ENCODE data around the gene HDAC10. TPM values are rescaled to one million over a fixed set of nuclear protein-coding genes. Genes with fewer than 3 reads are reported as not detected.

The HDAC10 gene
- total RNA-seq, 2 experiments from 2014 or later, result 37.3 to 42.3 TPM

DNA sequence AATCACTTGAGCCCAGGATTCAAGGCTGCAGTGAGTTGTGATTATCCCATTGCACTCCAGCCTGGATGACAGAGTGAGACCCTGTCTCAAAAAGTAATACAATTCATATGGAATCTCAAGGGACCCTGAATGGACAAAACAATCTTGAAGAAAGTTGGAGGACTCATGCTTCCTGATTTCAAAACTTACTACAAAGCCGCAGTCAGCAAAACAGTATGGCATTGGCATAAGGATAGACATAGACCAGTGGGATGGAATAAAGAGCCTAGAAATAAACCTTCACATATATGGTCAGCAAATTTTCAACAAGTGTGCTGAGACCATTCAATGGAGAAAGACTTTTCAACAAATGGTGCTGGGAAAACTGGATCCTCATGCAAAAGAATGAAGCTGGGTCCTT is 47.8 kb downstream of the HDAC10 start:
- Mint-ChIP-seq H3K36me3 (peaks cover 14% of the 10 kb centered on the region), H3K9me3 (no peaks in the 10 kb centered on the region), H3K27me3 (no peaks in the 10 kb centered on the region), H3K27ac (no peak overlapping the region), H3K4me1 (peaks cover 29% of the 10 kb centered on the region), H3K4me3 (no peak overlapping the region)
- no peak for DNase-seq

- H3K9me3 Mint-ChIP-seq, result no peaks in the 10 kb centered on the region
- H3K36me3 Mint-ChIP-seq, result peaks cover 14% of the 10 kb centered on the region
- DNase-seq, result no peak
- H3K27ac Mint-ChIP-seq, result peak overlapping the region; percentile 76
- H3K4me1 Mint-ChIP-seq, result peaks cover 29% of the 10 kb centered on the region
- peak overlapping the region; percentile 86 for H3K4me3 Mint-ChIP-seq
- H3K27me3 Mint-ChIP-seq, result no peaks in the 10 kb centered on the region
Observed at GRCh38 chr22:50202130-50202666, 48.9 kb downstream of the HDAC10 start.

DNA sequence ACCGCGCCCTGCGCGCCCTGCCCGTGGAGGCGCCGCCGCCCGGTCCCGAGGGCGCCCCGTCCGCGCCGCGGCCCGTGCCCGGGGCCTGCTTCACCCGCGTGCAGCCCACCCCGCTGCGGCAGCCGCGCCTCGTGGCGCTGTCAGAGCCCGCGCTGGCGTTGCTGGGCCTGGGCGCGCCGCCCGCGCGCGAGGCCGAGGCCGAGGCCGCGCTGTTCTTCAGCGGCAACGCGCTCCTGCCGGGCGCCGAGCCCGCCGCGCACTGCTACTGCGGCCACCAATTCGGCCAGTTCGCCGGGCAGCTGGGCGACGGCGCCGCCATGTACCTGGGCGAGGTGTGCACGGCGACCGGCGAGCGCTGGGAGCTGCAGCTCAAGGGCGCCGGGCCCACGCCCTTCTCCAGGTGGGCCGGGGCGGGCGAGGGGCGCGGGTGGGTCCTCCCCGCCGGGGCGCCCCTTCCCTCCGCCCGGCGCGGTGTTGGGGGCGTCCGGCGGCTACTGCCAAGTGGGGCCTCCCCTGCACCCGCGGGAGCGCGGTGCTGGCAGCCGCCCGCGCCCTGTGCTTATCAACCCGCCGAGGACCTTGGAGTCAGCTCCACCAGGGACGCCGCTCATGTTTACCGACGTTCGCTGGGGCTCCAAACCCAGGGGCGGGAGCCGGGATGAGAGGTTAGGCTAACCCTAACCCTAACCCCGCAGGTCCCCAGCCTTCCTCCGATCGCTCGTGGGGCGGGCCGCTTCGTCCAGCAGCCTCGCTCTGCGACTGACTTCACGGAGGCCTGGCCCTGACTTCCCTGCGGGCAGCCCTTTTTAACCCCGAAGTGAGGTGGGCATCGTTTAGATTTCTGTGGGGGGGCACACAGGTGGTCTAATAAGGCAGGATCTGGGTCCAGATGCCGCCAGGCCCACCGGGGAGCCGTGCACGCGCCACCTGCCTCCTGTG is 49.6 kb downstream of the HDAC10 start:
- peak; percentile 36 for DNase-seq
- peak overlapping the region; percentile 76 for H3K27ac Mint-ChIP-seq
- peak overlapping the region; percentile 86 for H3K4me3 Mint-ChIP-seq
- H3K4me1 Mint-ChIP-seq, result peaks cover 26% of the 10 kb centered on the region
- no peaks in the 10 kb centered on the region for H3K27me3 Mint-ChIP-seq
- peaks cover 14% of the 10 kb centered on the region for H3K36me3 Mint-ChIP-seq
- H3K9me3 Mint-ChIP-seq, result no peaks in the 10 kb centered on the region

GRCh38 chr22:50200461-50201190 is 50.4 kb downstream of the HDAC10 start, which contains the start of gene SELENOO:
Gene SELENOO, plus strand, starts transcription at chr22:50201011. Its CDS starts 26 bp downstream, at chr22:50201037.
- H3K9me3 Mint-ChIP-seq, result no peaks in the 10 kb centered on the region
- peaks cover 14% of the 10 kb centered on the region for H3K36me3 Mint-ChIP-seq
- peak within 1 kb of the TSS; percentile 76 for H3K27ac Mint-ChIP-seq
- peaks cover 26% of the 10 kb centered on the region for H3K4me1 Mint-ChIP-seq
- peak; percentile 93 for DNase-seq
- no peaks in the 10 kb centered on the region for H3K27me3 Mint-ChIP-seq
- H3K4me3 Mint-ChIP-seq, result peak within 1 kb of the TSS; percentile 86

DNA sequence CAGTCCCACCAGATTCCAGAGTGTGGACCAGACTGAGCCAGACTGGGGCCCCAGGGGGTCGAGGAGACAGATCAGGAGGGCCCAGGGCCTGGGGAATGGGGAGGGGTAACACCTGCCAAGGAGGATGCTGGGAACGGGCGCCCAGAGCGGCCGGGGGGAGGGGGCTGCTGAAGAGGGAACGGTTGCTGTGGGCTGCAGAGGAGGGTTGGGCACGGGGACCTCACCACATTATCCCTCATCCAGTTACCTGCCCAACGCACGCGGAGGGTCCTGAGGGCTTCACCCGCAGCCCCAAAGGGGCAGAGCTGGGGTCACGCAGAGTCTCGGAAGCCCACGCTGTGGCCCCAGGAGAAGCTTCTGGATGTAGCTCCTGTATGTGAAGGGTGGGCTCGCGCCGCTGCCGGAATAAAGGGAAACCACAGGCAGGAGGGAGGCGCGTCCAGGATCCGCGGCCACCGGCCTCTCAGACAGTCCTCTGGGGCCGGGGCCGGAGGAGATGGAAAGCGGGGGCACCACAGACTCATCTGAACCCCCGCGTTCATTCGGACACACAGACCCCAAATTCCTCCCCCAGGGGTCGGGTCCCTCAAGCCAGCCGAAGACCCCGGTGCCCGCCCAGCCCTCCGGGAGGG is 51.1 kb downstream of the HDAC10 start:
- no peaks in the 10 kb centered on the region for H3K9me3 Mint-ChIP-seq
- DNase-seq, result no peak
- H3K27me3 Mint-ChIP-seq, result no peaks in the 10 kb centered on the region
- peaks cover 14% of the 10 kb centered on the region for H3K36me3 Mint-ChIP-seq
- peaks cover 23% of the 10 kb centered on the region for H3K4me1 Mint-ChIP-seq
- H3K27ac Mint-ChIP-seq, result peak overlapping the region; percentile 48
- peak overlapping the region; percentile 71 for H3K4me3 Mint-ChIP-seq

DNA sequence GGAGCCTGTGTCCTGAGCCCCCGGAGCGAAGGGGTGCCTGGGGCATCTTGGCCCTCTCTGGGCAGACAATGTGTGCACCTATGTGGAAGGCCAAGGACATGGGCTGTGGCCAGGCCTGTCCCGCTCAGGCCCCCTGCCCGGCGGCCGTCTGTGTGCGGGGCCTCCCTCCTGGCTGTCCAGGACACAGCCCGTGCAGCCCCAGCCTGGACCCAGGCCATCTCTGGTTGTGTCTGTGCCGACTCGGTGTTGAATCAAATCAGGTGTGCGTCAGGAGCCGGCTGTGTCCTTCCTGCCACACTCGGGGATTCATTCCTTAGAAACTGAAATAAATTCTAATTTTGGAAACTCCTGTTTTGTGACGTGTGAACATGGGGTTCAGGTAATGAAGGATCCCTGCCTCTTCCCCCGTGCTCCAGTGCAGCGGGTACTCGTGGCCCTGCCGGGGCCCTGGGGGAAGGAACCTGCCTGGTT is 51.8 kb downstream of the HDAC10 start:
- peaks cover 14% of the 10 kb centered on the region for H3K36me3 Mint-ChIP-seq
- peaks cover 21% of the 10 kb centered on the region for H3K4me1 Mint-ChIP-seq
- DNase-seq, result no peak
- H3K27me3 Mint-ChIP-seq, result no peaks in the 10 kb centered on the region
- H3K9me3 Mint-ChIP-seq, result no peaks in the 10 kb centered on the region
- peak overlapping the region; percentile 48 for H3K27ac Mint-ChIP-seq
- peak overlapping the region; percentile 71 for H3K4me3 Mint-ChIP-seq

- Mint-ChIP-seq H3K27ac (no peak overlapping the region), H3K9me3 (no peaks in the 10 kb centered on the region), H3K36me3 (peaks cover 10% of the 10 kb centered on the region), H3K4me3 (no peak overlapping the region), H3K27me3 (no peaks in the 10 kb centered on the region), H3K4me1 (peaks cover 18% of the 10 kb centered on the region)
- no peak for DNase-seq
Observed at GRCh38 chr22:50198624-50199017, 52.4 kb downstream of the HDAC10 start.

- peaks cover 4% of the 10 kb centered on the region for H3K36me3 Mint-ChIP-seq
- H3K9me3 Mint-ChIP-seq, result no peaks in the 10 kb centered on the region
- no peak overlapping the region for H3K27ac Mint-ChIP-seq
- DNase-seq, result no peak
- H3K4me3 Mint-ChIP-seq, result no peak overlapping the region
- peaks cover 15% of the 10 kb centered on the region for H3K4me1 Mint-ChIP-seq
- no peaks in the 10 kb centered on the region for H3K27me3 Mint-ChIP-seq
Observed at GRCh38 chr22:50197856-50198623, 53.0 kb downstream of the HDAC10 start.

DNA sequence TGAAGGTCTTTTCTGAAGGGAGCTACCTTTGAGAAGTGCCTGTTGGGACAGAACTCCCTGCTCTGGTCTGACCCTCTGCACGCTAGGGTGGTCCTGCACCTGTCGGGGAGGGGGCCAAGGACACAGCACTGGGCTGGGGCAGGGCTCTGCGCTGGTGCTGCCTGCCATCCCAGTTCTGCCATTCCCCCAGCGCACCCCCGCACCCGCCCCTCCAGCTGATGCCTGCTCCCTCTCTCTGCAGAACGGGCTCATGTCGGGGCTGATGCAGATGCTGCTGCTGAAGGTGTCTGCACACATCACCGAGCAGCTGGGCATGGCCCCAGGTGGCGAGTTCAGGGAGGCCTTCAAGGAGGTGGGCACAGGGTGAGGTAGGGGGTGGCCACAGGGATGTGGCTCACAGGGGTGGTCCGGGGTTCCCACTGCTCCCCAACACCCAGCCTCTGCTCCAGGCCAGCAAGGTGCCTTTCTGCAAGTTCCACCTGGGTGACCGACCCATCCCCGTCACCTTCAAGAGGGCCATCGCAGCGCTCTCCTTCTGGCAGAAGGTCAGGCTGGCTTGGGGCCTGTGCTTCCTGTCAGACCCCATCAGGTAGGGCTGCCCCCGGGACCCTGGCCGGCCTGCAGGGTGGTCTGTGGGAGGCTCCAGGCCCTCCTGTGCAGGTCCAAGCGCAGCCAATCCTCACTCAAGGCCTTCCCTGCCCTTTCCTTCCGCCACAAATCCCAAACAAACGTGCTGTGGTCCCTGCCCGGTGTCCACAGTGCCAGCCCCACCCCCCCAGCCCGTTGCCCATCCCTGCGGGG is 53.9 kb downstream of the HDAC10 start:
- Mint-ChIP-seq H3K27me3 (no peaks in the 10 kb centered on the region), H3K27ac (no peak overlapping the region), H3K4me3 (no peak overlapping the region), H3K9me3 (no peaks in the 10 kb centered on the region), H3K4me1 (peaks cover 17% of the 10 kb centered on the region), H3K36me3 (peaks cover 3% of the 10 kb centered on the region)
- no peak for DNase-seq

GRCh38 chr22:50196256-50196655 is 54.8 kb downstream of the HDAC10 start:
- peaks cover 21% of the 10 kb centered on the region for H3K4me1 Mint-ChIP-seq
- no peak for DNase-seq
- no peak overlapping the region for H3K4me3 Mint-ChIP-seq
- no peak overlapping the region for H3K27ac Mint-ChIP-seq
- no peaks in the 10 kb centered on the region for H3K27me3 Mint-ChIP-seq
- H3K36me3 Mint-ChIP-seq, result peaks cover 12% of the 10 kb centered on the region
- H3K9me3 Mint-ChIP-seq, result no peaks in the 10 kb centered on the region

Other genes starting within 250 kb of the HDAC10 start
- gene IL17REL, start 238.5 kb downstream of the HDAC10 start, total RNA-seq, result not detected
- gene TTLL8, start 193.0 kb downstream of the HDAC10 start, total RNA-seq, result not detected
- gene MLC1, start 165.8 kb downstream of the HDAC10 start, total RNA-seq, result 1 to 10 TPM; 1.5 to 2.1 TPM
- under 1 TPM; 0.14 to 0.23 TPM for gene MOV10L1, start 161.3 kb downstream of the HDAC10 start, total RNA-seq
- 1 to 10 TPM in 1 of 2 experiments, under 1 TPM in 1; 0.66 to 1.0 TPM for gene PANX2, start 80.5 kb downstream of the HDAC10 start, total RNA-seq
- 10 to 100 TPM; 77.8 to 79.4 TPM for gene TRABD, start 65.4 kb downstream of the HDAC10 start, total RNA-seq
- gene SELENOO, start 50.3 kb downstream of the HDAC10 start, total RNA-seq, result 10 to 100 TPM; 20.0 to 20.9 TPM
- 10 to 100 TPM; 38.7 to 41.7 TPM for gene TUBGCP6, start 6.2 kb downstream of the HDAC10 start, total RNA-seq
- gene MAPK12, start 10.4 kb upstream of the HDAC10 start, total RNA-seq, result 1 to 10 TPM; 3.5 to 3.6 TPM
- gene MAPK11, start 19.1 kb upstream of the HDAC10 start, total RNA-seq, result 1 to 10 TPM; 3.2 to 3.3 TPM
- 10 to 100 TPM; 16.1 to 16.8 TPM for gene PLXNB2, start 56.4 kb upstream of the HDAC10 start, total RNA-seq
- gene DENND6B, start 75.7 kb upstream of the HDAC10 start, total RNA-seq, result 1 to 10 TPM; 4.2 to 4.7 TPM
- 10 to 100 TPM; 38.3 to 41.2 TPM for gene PPP6R2, start 92.1 kb upstream of the HDAC10 start, total RNA-seq
- gene SBF1, start 223.8 kb upstream of the HDAC10 start, total RNA-seq, result 100 to 1,000 TPM; 101 to 102 TPM
- 1 to 10 TPM; 6.7 to 7.5 TPM for gene ADM2, start 230.3 kb upstream of the HDAC10 start, total RNA-seq
- under 1 TPM in 1 of 2 experiments, not detected in 1; 0.29 TPM for gene MIOX, start 235.6 kb upstream of the HDAC10 start, total RNA-seq